Sigmoid colon (tissue), 4 donors: Measurements from ENCODE around the gene CYB5R3.

Source experiments
- EP300 ChIP-seq, 4 donors: sonication (generic); formaldehyde crosslinking; IDR thresholded peaks; one replicate each; pipeline ENCODE4 v1.6.1; 2017; ENCODE audit warnings: antibody characterized with exemption in 4 of 4
- TF ChIP-seq, protein P1 (sequence below), 4 experiments: fragments of 450-650 bp in 3 of 4; fragments of 200-600 bp in 1 of 4; IDR thresholded peaks; one replicate each; pipeline ENCODE4 v1.5.1; 2016 to 2019; ENCODE audit warnings: antibody characterized with exemption in 4 of 4, mild to moderate bottlenecking in 3 of 4, moderate library complexity in 2 of 4

DNA sequence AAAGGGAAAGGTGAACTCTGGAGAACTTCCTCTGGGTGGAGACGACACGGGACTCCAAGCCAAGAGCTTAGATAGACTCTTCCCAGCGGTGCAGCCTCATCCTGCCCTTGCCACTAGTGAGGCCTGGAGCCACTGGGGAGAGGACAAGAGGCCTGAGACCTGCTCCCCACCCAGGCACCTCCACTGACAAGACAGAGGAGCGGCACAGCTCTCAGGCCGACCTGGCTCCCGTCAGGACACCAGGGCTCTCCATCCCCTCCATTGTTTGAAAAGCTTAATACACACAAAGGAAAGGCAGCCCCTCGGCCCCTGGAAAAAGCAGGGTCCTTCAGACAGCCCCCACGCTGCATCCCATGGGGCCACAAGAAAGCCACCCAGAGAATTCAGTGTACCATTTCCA, 64.1 kb downstream of the CYB5R3 start:
- TF ChIP-seq, protein P1, sequence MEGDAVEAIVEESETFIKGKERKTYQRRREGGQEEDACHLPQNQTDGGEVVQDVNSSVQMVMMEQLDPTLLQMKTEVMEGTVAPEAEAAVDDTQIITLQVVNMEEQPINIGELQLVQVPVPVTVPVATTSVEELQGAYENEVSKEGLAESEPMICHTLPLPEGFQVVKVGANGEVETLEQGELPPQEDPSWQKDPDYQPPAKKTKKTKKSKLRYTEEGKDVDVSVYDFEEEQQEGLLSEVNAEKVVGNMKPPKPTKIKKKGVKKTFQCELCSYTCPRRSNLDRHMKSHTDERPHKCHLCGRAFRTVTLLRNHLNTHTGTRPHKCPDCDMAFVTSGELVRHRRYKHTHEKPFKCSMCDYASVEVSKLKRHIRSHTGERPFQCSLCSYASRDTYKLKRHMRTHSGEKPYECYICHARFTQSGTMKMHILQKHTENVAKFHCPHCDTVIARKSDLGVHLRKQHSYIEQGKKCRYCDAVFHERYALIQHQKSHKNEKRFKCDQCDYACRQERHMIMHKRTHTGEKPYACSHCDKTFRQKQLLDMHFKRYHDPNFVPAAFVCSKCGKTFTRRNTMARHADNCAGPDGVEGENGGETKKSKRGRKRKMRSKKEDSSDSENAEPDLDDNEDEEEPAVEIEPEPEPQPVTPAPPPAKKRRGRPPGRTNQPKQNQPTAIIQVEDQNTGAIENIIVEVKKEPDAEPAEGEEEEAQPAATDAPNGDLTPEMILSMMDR (IDR thresholded peaks at IDR 0.05): no peak
- TF ChIP-seq EP300 (IDR thresholded peaks at IDR 0.05): no peak
